ENCODE results near the gene MPHOSPH9. TPM values are rescaled to one million over a fixed set of nuclear protein-coding genes. Genes with fewer than 3 reads are reported as not detected.

MPHOSPH9 gene
- total RNA-seq, 1 donor from 2014 or later, result 33.9 TPM

DNA sequence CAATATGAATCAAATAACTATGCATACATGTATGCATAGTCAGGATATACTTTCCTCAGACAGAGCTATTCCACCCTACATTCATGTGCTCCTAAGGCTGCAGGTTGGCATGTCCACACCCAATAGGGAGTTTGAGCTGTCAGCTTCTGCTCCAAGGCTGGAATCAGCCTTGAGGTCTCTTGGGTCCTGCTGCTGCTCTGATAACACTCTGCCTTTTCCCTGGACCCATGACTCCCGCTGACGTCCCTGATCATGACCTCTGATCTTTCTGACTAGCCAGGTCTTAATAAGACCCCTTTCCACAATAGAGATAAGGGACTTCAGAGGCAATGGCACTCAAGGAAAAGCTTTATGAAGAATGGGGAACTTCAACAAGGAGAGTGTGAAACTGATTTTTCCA is 87.7 kb downstream of the MPHOSPH9 start:
- no peaks in the 10 kb centered on the region for H3K27me3 Mint-ChIP-seq (ENCODE audit: unreplicated experiment)
- H3K9me3 Mint-ChIP-seq (ENCODE audit: unreplicated experiment), result no peaks in the 10 kb centered on the region
- H3K36me3 Mint-ChIP-seq (ENCODE audit: unreplicated experiment), result no peaks in the 10 kb centered on the region
- peaks cover 44% of the 10 kb centered on the region for H3K4me1 Mint-ChIP-seq (ENCODE audit: unreplicated experiment)
- no peak for DNase-seq (ENCODE audit: extremely low spot score, unreplicated experiment)
- H3K4me3 Mint-ChIP-seq (ENCODE audit: unreplicated experiment), result no peak overlapping the region
- TF ChIP-seq, protein P1, sequence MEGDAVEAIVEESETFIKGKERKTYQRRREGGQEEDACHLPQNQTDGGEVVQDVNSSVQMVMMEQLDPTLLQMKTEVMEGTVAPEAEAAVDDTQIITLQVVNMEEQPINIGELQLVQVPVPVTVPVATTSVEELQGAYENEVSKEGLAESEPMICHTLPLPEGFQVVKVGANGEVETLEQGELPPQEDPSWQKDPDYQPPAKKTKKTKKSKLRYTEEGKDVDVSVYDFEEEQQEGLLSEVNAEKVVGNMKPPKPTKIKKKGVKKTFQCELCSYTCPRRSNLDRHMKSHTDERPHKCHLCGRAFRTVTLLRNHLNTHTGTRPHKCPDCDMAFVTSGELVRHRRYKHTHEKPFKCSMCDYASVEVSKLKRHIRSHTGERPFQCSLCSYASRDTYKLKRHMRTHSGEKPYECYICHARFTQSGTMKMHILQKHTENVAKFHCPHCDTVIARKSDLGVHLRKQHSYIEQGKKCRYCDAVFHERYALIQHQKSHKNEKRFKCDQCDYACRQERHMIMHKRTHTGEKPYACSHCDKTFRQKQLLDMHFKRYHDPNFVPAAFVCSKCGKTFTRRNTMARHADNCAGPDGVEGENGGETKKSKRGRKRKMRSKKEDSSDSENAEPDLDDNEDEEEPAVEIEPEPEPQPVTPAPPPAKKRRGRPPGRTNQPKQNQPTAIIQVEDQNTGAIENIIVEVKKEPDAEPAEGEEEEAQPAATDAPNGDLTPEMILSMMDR (IDR thresholded peaks at IDR 0.05), result no peak
- no peak overlapping the region for H3K27ac Mint-ChIP-seq (ENCODE audit: unreplicated experiment)

DNA sequence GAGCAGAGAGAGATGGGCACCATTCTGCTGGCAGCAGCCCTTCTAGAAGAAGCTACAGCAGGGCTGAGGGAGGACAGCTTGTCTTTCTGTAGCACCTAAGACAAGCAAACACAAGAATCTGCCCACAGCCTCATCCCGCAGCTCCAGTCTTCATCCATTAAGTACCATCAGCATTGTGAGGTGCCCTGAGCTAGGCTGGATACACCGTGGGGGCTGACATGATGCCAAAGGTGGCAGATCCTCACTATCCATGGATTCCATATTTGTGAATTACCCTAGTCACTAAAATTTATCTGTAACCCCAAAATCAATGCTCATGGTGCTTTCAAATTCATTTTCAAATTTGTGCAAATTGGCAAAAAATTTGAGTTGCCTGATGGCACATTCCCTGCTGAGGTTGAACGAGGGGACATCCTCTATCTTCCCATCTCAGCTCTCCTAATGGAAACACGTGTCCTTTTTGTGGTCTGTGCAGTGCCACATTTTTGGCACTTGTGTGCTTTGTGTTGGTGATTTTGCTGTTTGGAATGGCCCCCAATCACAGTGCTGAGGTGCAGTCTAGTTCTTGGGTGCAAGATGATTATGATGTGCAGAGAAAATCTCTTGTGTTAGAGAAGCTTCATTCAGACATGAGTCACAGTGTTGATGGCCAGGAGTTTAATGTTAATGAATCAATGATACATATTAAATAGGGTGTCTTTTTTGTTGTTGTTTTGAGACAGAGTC is 89.0 kb downstream of the MPHOSPH9 start:
- H3K36me3 Mint-ChIP-seq (ENCODE audit: unreplicated experiment), result no peaks in the 10 kb centered on the region
- H3K27me3 Mint-ChIP-seq (ENCODE audit: unreplicated experiment), result no peaks in the 10 kb centered on the region
- no peaks in the 10 kb centered on the region for H3K9me3 Mint-ChIP-seq (ENCODE audit: unreplicated experiment)
- TF ChIP-seq, protein P1 (IDR thresholded peaks at IDR 0.05), result no peak
- no peak overlapping the region for H3K4me3 Mint-ChIP-seq (ENCODE audit: unreplicated experiment)
- DNase-seq (ENCODE audit: extremely low spot score, unreplicated experiment), result no peak
- H3K4me1 Mint-ChIP-seq (ENCODE audit: unreplicated experiment), result peaks cover 43% of the 10 kb centered on the region
- H3K27ac Mint-ChIP-seq (ENCODE audit: unreplicated experiment), result no peak overlapping the region

DNA sequence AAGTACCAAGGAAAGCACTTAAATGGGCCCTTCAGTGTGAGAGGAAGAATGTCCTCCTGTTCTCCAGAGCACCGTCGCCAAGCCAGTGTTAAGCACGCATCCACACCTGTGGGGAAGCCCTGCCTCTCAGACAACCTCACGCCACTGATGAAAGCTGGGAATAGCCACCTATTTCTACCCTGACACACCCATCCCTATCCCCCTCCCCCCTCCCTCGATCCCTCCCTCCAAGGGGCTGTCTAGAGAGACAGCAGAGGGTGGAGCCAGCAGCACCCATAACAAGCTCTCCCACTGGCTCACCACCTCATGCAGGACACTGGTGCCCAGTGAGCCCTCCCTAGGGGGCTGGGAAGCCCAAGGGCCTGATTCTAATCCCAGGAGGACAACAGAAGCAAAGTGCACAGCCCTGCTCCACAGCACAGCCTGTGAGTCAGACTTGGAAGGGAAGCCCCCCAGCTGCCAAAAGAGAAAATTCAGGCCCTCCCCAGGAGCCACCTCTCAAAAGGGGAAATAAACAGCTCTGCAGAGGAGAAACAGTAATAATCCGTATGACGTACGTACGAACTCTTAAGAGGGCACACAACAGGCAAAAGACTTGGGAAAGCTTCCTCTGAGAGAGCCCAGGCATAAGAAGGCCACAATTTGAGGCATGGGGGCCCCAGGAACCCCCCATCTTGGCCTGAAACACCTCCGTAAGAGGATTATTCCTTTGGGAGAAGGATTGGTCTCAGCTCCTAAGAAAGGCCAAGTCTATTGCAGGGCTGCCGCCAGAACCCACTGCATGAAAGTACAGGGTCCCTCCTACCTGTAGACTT is 89.8 kb downstream of the MPHOSPH9 start:
- Mint-ChIP-seq H3K4me3 (ENCODE audit: unreplicated experiment) (no peak overlapping the region), H3K27ac (ENCODE audit: unreplicated experiment) (peak overlapping the region; percentile 50), H3K36me3 (ENCODE audit: unreplicated experiment) (no peaks in the 10 kb centered on the region), H3K4me1 (ENCODE audit: unreplicated experiment) (peaks cover 43% of the 10 kb centered on the region), H3K9me3 (ENCODE audit: unreplicated experiment) (no peaks in the 10 kb centered on the region), H3K27me3 (ENCODE audit: unreplicated experiment) (no peaks in the 10 kb centered on the region)
- TF ChIP-seq, protein P1 (IDR thresholded peaks at IDR 0.05), result no peak
- no peak for DNase-seq (ENCODE audit: extremely low spot score, unreplicated experiment)

DNA sequence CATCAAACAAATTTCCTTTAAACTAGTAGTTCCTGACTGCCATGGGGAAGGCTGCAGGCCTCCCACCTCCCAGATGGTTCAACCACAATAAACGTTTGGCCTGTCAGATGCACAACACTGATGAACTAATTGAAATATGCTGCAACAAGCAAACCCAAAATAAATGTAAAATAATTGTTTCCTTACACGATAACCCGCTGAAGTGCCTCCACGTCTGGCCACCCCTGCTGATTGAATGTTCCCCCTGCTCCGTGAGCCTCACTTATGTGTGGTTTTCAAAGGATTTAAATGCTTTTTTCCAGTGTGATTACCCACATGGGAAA is 90.5 kb downstream of the MPHOSPH9 start:
- Mint-ChIP-seq H3K27ac (ENCODE audit: unreplicated experiment) (peak overlapping the region; percentile 50), H3K9me3 (ENCODE audit: unreplicated experiment) (no peaks in the 10 kb centered on the region), H3K4me3 (ENCODE audit: unreplicated experiment) (no peak overlapping the region), H3K4me1 (ENCODE audit: unreplicated experiment) (peaks cover 43% of the 10 kb centered on the region), H3K27me3 (ENCODE audit: unreplicated experiment) (no peaks in the 10 kb centered on the region), H3K36me3 (ENCODE audit: unreplicated experiment) (no peaks in the 10 kb centered on the region)
- TF ChIP-seq, protein P1 (IDR thresholded peaks at IDR 0.05), result no peak
- DNase-seq (ENCODE audit: extremely low spot score, unreplicated experiment), result no peak
